Hematopoietic multipotent progenitor cell treated with erythropoietin and hydrocortisone succinate and interleukin-3 and kit ligand, for 17 days (in vitro differentiated cells): ENCODE results near the gene GOSR1.
"Not testable (repeated sequence)": the region's sequence is repeated elsewhere in the genome, so short reads cannot be mapped to it uniquely, and the experiment has no call there.

Experiments
- DNase-seq: peaks from one replicate; pipeline ENCODE4 v3.0.0-alpha.2; 2015; ENCODE audit warnings: low spot score

GOSR1 gene

DNA sequence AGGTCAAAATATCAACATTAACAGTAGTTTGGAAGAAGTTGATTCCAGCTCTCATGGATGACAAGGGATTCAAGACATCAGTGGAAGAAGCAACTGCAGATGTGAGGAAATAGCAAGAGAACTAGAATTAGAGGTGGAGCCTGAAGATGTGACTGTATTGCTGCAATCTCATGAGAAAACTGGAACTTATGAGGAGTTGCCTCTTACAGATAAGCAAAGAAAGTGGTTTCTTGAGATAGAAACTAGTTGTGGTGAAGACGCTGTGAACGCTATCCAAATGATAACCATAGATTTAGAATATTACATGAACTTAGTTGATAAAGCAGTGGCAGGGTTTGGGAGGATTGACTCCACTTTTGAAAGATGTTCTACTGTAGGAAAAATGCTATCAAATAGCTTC, 67.8 kb downstream of the GOSR1 start:
- DNase-seq = no peak

DNA sequence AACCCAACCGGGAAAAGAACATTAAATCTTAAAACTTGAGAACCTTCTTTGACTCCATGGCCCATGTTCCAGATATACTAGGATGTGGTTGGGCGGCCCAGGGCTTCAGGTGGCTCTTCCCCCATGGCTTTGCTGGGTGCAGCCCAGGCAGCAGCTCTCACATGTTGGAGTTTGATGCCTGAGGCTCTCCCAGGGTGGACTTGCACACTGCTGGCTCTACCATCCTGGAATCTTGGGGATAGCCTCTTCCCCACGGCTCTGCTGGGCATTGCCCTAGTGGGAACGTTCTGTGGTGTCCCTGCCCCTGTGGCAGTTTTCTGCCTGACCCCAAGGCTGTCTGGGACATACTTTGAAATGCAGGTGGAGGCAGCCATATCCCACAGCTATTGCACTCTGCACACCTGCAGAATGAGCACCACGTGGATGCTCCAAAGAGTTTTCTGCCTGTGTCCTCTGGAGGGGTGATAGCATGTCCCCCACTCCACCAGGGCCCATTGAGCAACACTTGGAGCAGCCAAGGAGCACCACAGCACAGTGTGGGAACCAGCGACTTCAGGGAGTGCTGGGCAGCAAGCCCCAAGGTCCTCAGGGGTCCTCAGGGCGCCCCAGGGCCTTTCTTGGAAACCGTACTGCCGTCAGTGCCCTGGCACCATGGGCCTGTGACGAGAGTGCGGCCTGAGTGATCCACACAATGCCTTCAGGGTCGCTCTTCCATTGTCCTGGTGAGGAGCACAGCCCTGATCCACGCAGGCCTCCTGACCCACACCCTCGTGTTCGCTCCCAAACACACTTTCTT, 70.8 kb downstream of the GOSR1 start:
- no peak for DNase-seq

DNA sequence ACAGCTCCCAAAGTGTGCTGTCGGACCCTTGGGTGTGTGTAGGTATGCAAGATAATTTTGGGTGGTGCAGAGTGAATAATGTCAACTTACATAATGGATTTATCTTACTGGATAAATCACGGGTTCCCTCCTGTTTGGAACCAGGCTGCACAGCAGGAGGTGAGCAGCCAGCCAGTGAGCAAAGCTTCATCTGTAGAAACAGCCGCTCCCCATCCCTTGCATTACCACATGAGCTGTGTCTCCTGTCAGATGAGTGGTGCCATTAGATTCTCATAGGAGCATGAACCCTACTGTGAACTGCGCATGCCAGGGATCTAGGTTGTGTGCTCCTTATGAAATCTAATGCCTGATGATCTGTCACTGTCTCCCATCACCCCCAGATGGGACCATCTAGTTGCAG, 72.0 kb downstream of the GOSR1 start:
- DNase-seq = not testable (repeated sequence)

DNA sequence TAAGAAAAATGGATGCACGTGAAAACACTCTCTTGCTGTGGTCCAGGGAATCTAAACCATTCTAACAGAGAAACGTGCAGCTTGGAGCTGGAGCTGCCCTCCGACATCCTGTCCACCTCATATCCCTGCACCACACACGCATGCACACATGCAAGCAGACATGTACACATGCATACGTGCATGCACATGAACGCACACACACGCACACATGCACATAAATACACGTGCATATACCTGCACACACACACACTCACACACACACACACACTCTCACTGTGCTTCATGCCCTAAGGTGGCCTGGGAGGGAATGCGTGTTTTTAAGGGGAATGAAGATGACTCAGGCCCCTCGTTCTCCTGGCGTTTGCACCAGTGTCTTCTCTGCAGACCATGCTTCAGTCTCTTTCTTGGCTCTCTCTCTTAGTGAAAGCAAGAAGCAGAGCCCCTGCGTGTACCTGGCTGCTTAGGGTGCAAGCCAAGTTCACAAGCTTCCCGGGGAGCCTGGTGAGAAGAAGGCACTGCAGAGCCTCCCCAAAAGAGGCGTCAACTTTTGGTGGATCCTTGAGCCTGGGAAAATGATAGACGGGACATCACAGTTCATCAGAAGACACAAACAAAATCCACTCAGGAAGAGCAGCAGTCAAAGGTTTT, 72.8 kb downstream of the GOSR1 start:
- DNase-seq = no peak

DNA sequence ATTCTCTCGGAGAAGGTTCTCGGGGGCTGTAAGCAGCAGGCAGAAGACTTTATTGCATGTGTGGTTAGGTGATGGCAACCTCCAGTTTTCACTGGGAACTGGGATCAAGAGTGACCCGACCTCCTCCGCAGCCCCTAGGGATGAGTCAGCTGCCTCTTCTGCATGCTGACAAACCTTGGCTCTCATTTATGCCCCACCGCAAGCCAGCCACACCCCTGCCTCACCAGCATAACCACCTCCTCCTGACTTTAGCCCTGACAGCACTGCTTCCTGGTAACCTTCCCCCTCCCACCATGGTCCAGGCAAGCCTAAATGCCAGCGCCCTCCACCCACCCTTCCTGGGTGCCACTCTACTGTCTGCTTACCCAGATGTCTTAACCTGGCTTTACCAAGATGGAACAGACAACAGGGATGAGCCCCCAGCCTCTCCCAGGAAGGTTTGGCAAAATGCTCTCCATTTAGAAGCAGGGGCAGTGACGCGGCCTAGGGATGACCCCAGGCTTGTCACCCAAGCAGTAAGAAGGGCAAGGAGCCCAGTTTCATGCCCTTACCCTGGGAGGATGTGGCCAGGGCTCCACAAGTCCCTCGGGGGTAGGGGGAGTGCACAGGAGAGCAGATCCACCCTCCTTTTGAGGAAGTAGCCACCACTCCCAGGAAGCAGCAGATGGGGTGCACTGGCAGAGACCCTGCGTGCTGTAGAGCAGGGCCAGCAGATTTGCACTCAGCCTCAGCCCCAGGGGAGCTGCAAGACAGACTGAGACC, 73.5 kb downstream of the GOSR1 start:
- DNase-seq = no peak

DNA sequence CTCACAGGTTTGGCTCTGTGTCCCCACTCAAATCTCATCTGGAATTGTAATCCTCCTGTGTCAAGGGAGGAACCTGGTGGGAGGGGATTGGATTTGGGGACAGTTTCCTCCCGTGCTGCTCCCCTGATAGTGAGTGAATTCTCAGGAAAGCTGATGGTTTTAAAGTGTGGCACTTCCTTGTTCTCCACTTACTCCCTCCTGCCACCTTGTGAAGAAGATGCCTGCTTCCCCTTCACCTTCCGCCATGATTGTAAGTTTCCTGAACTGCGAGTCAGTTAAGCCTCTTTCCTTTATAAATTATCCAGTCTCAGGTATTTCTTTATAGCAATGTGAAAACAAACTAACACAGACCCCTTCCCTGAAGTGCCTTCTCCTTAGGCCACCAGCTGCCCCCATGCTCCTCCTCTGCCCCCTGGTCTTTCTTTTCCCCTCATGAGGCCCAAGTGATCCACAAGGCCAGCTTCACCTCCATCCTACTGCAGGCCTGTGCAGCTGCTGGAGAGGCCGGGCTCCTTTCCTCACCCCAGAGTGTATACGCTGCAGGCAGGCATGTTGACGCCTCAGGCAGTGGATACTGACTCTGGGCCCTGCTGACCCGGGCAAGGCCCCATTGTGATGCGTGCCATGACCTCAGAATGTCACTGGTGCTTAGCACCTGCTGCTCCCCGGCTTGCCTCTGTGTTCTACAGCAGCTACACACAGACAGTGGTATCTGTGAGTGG, 74.2 kb downstream of the GOSR1 start:
- DNase-seq = not testable (repeated sequence)

DNA sequence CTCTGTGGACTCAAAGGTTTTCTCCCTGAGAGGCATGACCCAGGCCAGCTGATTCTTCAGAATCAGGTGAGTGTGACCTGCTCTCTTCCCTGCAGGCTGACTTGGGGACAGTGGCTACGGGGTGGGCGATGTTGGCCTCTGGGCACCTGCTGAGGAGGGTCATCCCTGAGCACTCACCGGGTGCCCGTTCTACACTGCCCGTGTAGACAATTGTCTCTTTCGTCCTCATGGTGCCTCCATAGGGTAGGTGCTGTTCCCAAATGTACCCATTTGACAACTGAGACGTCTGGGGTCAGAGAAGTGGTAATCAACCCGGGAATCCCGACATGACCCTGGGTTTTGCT, 74.8 kb downstream of the GOSR1 start:
- DNase-seq = no peak

DNA sequence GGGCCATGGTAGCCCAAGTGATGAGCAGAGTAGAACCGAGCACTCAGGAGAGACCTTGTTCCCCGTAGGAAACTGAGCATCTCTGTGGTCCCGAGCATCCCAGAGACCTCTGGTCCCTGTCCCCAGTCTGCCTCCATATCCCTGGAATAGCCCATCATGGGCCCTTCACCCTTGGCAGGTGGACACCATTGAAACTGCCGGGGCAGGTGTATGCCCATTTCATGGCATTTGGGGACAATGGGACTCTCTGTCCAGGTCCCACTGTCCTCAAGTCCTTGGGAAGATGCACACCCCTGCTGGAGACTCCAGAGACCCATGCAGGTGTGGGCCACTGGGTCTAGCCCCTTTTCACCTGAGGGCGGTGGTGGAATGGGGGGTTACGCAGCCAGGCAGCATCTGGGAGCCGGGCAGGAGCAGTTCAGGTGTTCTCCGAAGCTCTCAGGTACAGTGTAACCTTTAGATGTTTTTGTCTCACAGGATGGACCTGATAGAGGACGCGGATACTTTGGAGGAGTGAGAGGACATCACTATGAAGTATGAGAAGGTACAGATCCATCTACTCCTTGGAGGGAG, 75.9 kb downstream of the GOSR1 start:
- no peak for DNase-seq

DNA sequence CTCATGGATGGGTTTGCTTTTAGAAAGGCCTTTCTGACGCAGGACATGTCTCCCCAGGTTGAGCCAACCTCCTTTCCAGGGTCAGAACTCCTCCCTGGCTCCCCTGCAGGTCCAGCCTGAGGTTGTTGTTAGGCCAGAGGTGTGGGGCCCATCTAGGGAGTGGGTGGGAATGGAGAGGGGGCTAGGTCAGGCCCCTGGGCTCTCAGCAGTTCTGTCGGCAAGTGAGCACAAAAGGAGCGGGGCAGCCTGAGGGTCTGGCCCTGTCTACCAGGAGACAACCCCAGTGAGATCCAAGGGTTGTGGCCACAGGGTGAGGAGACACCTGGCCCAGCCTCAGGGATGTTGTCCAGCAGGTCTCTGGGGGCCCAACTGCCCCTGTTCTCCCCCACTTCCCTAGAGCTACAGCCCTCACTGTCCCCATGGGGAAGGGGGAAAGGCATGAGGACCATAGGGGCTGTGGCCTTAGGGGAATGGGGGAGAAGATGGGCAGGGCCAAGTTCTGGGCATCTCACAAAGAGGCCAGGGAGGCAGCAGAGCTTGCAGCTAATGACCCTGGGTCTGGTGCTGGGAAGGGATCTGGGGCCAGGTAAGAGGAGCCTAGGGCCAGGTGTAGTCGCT, 76.7 kb downstream of the GOSR1 start:
- DNase-seq = not testable (repeated sequence)

DNA sequence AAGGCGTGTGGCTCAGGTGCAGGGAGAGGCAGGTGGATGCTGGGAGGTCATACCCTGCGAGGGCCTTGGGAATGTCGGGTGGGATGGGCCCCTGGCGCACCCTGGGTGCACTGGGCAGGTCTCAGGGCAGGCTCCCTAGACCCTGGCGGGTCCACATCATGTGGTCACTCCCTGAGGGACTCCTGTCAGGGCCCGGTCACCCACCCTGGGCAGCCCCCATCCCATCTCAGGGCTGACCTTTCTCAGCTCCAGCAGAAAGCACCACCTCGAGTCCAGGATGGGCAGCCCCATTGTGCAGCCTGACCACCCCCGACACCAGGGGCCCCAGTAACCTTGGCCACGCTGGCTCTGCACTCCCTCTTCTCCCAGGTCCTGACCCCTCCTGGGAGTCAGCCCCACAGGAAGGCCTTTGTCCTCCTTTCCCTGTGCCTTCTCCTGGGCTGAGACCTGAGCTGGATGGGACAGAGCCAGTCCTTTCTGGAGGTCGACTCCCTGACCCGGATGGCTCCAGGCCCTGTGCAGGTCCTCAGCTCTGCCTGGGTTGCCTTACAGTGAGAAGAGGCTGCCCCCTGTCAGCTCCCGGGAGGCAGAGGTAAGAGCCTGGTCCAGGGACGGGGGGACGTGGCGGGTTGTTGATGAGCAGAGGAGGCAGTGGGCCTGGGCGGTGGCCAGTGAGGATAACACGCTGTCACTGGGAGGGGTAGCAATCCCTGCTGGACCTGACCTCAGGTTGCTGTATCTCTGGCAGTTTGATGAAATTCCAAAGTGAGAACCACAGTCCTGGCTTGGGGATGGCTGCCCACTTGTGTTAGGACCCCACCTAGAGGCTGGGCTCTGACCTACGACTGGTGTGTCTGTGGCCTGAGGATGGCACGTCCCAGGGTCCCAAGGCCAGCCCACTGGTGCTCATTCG, 77.9 kb downstream of the GOSR1 start:
- no peak for DNase-seq

DNA sequence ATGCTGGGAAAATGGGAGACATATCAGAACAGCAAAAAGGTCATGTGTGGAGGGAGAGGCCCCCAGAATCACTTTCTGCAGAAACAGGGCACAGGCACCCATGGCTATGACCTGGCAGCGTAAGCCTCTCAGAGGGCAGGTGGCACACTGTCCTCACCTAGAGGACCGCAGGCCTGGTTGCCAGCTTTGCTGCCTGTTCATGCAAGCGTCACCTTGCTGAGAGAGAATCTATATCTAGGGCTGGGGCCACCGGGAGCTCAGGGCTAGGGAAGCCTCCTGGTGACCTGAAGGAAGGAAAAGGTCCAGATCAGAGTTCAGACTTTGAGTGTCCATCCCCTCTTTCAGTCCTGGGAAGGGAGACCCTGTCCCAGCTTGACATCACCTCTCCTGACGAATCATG, 78.7 kb downstream of the GOSR1 start:
- no peak for DNase-seq

DNA sequence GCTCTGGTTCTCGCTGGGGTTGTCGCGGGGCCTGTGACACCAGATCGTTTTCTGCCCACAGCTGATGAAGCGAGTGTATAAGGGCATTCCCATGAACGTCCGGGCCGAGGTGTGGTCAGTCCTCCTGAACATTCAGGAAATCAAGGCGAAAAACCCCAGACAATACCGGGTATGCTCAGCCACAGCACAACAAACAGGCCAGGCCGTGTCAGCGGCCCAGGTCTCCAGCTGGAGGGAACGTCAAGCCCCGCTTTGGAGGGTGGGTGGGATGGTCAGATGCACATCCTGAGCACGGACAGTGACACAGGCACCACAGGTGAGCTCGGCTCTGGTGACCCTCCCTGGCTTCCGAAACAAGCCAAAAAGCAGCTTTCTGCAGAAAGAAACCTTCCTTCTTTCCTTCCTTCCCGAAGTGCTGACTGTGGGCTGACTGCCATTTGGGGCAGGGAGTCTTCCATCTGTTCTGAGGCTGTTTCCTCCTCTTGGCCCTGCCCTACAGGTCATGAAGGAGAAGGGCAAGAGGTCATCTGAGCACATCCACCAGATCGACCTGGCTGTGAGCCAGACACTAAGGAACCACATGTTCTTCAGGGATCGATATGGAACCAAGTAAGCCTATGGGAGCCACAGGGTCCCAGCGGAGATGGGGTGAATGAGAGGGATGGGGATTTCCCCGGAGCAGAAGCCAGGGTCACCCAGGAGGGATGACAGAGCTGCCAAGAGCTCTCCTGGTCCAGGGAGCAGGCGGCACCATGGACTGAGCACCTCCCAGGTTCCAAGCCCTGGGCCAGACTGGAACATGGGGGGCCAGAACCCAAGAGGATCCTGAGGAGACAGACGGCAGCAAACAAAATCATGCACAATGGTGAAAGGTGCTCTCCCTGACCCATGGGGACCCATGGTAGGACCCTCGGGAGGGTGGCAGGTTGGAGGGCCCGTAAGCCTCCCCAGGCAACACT, 79.4 kb downstream of the GOSR1 start:
- DNase-seq = no peak

DNA sequence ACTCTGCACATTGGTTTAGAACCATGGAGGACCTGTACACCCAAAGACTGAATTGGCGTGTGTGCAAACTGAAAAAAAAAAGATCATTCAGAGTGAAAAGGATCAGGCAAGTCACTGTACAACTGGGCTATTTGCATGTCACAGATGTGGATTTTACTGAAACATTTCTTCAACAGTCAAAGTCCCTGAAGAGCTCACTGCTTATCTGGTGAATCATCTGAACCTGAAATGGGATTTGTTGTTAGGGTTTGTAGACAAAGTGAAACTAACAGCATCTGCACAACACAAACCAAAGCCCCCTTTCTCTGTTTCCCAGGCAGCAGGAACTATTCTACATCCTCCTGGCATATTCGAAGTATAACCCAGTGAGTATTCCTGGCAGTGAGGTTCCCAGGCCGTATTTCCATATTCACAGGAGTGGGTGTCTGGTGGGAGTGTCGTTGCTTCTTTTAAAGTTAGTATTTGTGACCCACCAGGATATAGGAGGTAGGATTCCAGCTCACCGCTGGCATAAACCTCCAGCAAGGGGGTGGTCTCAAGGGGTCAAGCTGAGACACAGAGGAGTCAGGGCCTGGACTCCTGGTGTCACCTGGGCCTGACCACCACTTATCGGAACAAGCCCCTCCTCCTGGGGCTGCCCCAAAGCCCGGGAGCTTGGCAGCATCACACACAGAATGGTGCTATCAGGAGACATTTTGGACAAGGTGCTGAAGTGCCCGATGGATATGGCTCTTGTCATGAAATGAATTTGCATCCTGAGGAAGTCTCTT, 80.9 kb downstream of the GOSR1 start:
- DNase-seq = no peak

DNA sequence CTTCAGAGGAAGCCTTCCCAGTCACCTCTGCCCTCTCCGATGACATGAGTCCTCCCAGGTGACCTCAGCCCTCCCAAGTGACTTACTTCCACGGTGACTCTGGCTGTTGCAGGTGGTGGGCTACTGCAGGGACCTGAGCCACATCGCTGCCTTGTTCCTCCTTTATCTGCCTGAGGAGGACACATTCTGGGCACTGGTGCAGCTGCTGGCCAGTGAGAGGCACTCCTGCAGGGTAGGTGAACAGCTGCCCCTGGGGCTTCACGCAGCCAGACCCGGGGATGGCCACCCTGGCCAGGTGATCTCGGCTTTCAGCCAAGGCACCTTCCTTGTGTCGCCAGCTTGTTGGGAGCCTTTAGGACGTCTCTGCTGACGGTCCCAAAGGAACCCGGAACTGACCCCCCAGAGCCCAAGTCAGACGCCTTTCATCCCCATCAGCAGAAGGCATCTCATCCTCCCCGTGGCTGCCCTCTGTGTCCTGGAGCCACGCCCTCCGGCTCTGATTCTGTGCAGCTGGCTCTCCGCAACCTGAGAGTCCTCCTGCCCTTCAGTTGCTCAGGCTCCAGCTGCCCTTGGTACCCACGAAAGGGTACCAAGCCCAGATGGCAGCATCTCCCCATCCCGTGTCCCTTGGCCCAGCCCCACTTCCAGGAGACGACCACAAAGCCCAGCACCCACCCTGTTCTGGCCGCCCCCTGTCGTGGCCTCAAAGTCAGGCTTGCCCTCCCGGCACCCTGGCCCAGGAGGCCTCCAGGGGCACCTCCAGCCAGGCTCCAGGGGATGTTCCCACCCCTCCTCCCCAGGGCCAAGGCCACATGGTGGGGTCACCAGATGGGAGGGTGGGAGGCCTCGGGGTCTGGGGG, 81.7 kb downstream of the GOSR1 start:
- DNase-seq = no peak

DNA sequence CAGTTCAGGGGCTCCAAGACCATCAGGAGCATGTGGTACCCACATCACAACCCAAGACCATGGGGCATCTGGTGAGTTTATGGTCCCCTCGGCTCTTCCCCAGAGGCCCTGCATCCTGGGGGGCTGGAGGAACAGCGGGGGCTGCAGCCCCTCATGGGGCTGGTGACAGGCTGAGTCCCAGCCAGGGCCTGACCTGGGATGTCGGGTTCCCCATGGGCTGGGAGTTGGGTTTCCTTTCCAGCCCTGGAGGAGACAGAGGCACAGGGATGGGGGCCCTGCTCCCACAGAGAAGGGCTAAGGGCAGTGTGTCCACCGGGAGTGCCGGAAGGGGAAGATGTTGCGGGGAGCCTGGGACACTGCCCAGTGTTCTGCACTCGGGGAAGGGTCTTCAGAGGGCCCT, 82.4 kb downstream of the GOSR1 start:
- no peak for DNase-seq

DNA sequence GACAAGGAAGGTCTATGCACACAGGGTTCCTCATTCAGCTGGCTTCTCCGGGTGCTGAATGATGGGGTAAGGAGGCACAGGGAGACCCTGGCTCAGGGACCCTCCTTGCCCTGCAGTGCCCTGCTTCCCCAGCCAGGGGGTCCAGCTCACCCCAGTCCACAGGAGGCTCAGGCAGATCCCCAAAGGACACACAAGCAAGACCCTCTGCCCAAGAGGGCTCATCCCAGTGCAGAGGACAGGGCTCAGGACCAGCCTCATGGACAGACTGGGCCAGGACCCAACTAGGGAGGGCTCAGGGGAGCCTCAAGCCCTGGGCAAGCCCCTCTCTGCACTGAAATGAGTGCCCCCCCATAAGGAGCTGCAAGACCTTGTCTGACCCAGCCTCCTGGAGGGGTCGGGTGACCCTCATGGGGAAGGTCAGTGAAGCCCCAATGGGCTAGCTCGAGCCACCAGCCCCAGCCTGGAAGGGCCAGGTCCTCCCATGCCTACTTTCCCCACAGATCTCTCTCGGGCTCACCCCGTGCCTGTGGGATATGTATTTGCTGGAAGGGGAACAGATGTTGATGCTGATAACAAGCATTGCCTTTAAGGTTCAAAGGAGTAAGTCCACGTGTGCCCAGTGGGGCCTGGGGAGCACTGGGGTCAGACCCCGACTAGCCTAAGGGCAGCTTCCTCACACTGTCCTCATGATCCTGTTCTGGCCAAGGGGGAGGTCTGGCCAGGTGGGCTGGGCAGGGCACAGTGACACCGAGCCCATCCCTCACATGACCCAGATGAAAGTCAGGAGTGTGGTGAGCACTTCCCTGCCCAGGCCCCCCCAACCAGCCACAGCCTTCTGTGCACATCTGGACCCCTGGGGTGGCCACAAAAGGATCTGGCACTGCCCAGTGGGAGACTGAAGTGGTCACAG, 83.2 kb downstream of the GOSR1 start:
- DNase-seq = not testable (repeated sequence)

DNA sequence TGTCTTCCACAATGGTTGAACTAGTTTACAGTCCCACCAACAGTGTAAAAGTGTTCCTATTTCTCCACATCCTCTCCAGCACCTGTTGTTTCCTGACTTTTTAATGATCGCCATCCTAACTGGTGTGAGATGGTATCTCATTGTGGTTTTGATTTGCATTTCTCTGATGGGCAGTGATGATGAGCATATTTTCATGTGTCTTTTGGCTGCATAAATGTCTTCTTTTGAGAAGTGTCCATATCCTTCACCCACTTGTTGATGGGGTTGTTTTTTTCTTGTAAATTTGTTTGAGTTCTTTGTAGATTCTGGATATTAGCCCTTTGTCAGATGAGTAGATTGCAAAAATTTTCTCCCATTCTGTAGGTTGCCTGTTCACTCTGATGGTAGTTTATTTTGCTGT, 84.6 kb downstream of the GOSR1 start:
- not testable (repeated sequence) for DNase-seq
